ENCODE data around the gene PGP. TPM values are rescaled to one million over a fixed set of nuclear protein-coding genes. Genes with fewer than 3 reads are reported as not detected.
A peak's percentile ranks its signal among the peaks of the same experiment; 100 is the strongest.
"Not testable (repeated sequence)": the region's sequence is repeated elsewhere in the genome, so short reads cannot be mapped to it uniquely, and the experiment has no call there.

Gene PGP
- total and polyA plus RNA-seq, 7 experiments from 2014 or later, result 6.0 to 26.5 (median 12.9) TPM

- no peak for ATAC-seq
- no peak overlapping the region for H3K4me3 ChIP-seq (ENCODE audit: low read length)
- Mint-ChIP-seq H3K4me1 (peaks cover 0 to 5% (median 0%) of the 10 kb centered on the region in 7 donors), H3K36me3 (peaks cover 0 to 10% (median 0%) of the 10 kb centered on the region in 5 donors), H3K4me3 (no peak overlapping the region), H3K9me3 (no peaks in the 10 kb centered on the region), H3K27me3 (no peaks in the 10 kb centered on the region), H3K27ac (no peak overlapping the region)
- H3K4me1 ChIP-seq (ENCODE audit: control insufficient read depth in 2 of 2, insufficient read depth in 2 of 2, low read length in 2 of 2), result peaks cover under 1 to 1% of the 10 kb centered on the region in 2 donors
- H3K27ac ChIP-seq (ENCODE audit: low read depth, low read length), result no peak overlapping the region
- ChIA-PET CTCF (interaction anchor here (1.2 kb wide), 1 partner anchor 51 kb away, joined by 3 read pairs; no protein-coding TSS in a partner anchor), POLR2A (no interaction called here)
- no peaks in the 10 kb centered on the region for H3K9me3 ChIP-seq (ENCODE audit: control insufficient read depth in 2 of 3, low read length in 3 of 3)
- intact Hi-C loops (cut with micrococcal nuclease), result no loop called here
- H3K36me3 ChIP-seq (ENCODE audit: control insufficient read depth in 2 of 3, insufficient read depth in 3 of 3, low read length in 3 of 3), result peaks cover 0 to 46% (median 0%) of the 10 kb centered on the region in 3 experiments
- no peak for DNase-seq
- no peaks in the 10 kb centered on the region for H3K27me3 ChIP-seq (ENCODE audit: control insufficient read depth in 2 of 2, insufficient read depth in 2 of 2, low read length in 2 of 2)
These were observed 30.5 kb upstream of the PGP start for GRCh38 chr16:2244926-2245795.

GRCh38 chr16:2244301-2244700 lies 29.7 kb upstream of the PGP start:
- H3K4me3 Mint-ChIP-seq, result no peak overlapping the region
- H3K36me3 Mint-ChIP-seq, result peaks cover 0 to 10% (median 0%) of the 10 kb centered on the region in 5 donors
- H3K9me3 Mint-ChIP-seq, result no peaks in the 10 kb centered on the region
- Histone ChIP-seq H3K36me3 (ENCODE audit: control insufficient read depth in 2 of 3, insufficient read depth in 3 of 3, low read length in 3 of 3) (peaks cover 0 to 46% (median 0%) of the 10 kb centered on the region in 3 experiments), H3K4me1 (ENCODE audit: control insufficient read depth in 2 of 2, insufficient read depth in 2 of 2, low read length in 2 of 2) (no peaks in the 10 kb centered on the region), H3K9me3 (ENCODE audit: control insufficient read depth in 2 of 3, low read length in 3 of 3) (no peaks in the 10 kb centered on the region), H3K27me3 (ENCODE audit: control insufficient read depth in 2 of 2, insufficient read depth in 2 of 2, low read length in 2 of 2) (no peaks in the 10 kb centered on the region), H3K4me3 (ENCODE audit: low read length) (no peak overlapping the region), H3K27ac (ENCODE audit: low read depth, low read length) (no peak overlapping the region)
- intact Hi-C loops (cut with micrococcal nuclease), result no loop called here
- DNase-seq, result no peak
- peaks cover 0 to 5% (median 0%) of the 10 kb centered on the region in 7 donors for H3K4me1 Mint-ChIP-seq
- H3K27me3 Mint-ChIP-seq, result no peaks in the 10 kb centered on the region
- no peak overlapping the region for H3K27ac Mint-ChIP-seq
- POLR2A ChIA-PET, result no interaction called here
- ATAC-seq, result no peak
- CTCF ChIA-PET, result interaction anchor here (1.2 kb wide), 1 partner anchor 50 kb away, joined by 3 read pairs; no protein-coding TSS in a partner anchor

GRCh38 chr16:2243781-2244180 lies 29.1 kb upstream of the PGP start:
- no peak overlapping the region for H3K4me3 Mint-ChIP-seq
- H3K27ac Mint-ChIP-seq, result no peak overlapping the region
- ATAC-seq, result no peak
- no peak for DNase-seq
- H3K9me3 Mint-ChIP-seq, result no peaks in the 10 kb centered on the region
- ChIA-PET CTCF (no interaction called here), POLR2A (no interaction called here)
- H3K27ac ChIP-seq (ENCODE audit: low read depth, low read length), result no peak overlapping the region
- no peaks in the 10 kb centered on the region for H3K27me3 Mint-ChIP-seq
- no peak overlapping the region for H3K4me3 ChIP-seq (ENCODE audit: low read length)
- H3K36me3 Mint-ChIP-seq, result peaks cover 0 to 10% (median 0%) of the 10 kb centered on the region in 5 donors
- intact Hi-C loops (cut with micrococcal nuclease), result no loop called here
- H3K27me3 ChIP-seq (ENCODE audit: control insufficient read depth in 2 of 2, insufficient read depth in 2 of 2, low read length in 2 of 2), result no peaks in the 10 kb centered on the region
- peaks cover 0 to 46% (median 0%) of the 10 kb centered on the region in 3 experiments for H3K36me3 ChIP-seq (ENCODE audit: control insufficient read depth in 2 of 3, insufficient read depth in 3 of 3, low read length in 3 of 3)
- no peaks in the 10 kb centered on the region for H3K9me3 ChIP-seq (ENCODE audit: control insufficient read depth in 2 of 3, low read length in 3 of 3)
- no peaks in the 10 kb centered on the region for H3K4me1 ChIP-seq (ENCODE audit: control insufficient read depth in 2 of 2, insufficient read depth in 2 of 2, low read length in 2 of 2)
- H3K4me1 Mint-ChIP-seq, result peaks cover 0 to 5% (median 0%) of the 10 kb centered on the region in 7 donors

GRCh38 chr16:2243031-2243528 lies 28.4 kb upstream of the PGP start:
- peaks cover 0 to 46% (median 0%) of the 10 kb centered on the region in 3 experiments for H3K36me3 ChIP-seq (ENCODE audit: control insufficient read depth in 2 of 3, insufficient read depth in 3 of 3, low read length in 3 of 3)
- no peak overlapping the region for H3K27ac ChIP-seq (ENCODE audit: low read depth, low read length)
- no peaks in the 10 kb centered on the region for H3K27me3 Mint-ChIP-seq
- ChIA-PET POLR2A (no interaction called here), CTCF (no interaction called here)
- no peaks in the 10 kb centered on the region for H3K4me1 ChIP-seq (ENCODE audit: control insufficient read depth in 2 of 2, insufficient read depth in 2 of 2, low read length in 2 of 2)
- H3K4me1 Mint-ChIP-seq, result peaks cover 0 to 5% (median 0%) of the 10 kb centered on the region in 7 donors
- DNase-seq, result no peak
- H3K9me3 ChIP-seq (ENCODE audit: control insufficient read depth in 2 of 3, low read length in 3 of 3), result no peaks in the 10 kb centered on the region
- no peak overlapping the region for H3K4me3 ChIP-seq (ENCODE audit: low read length)
- H3K36me3 Mint-ChIP-seq, result peaks cover 0 to 10% (median 0%) of the 10 kb centered on the region in 5 donors
- intact Hi-C loops (cut with micrococcal nuclease), result no loop called here
- no peak overlapping the region for H3K4me3 Mint-ChIP-seq
- H3K9me3 Mint-ChIP-seq, result no peaks in the 10 kb centered on the region
- H3K27me3 ChIP-seq (ENCODE audit: control insufficient read depth in 2 of 2, insufficient read depth in 2 of 2, low read length in 2 of 2), result no peaks in the 10 kb centered on the region
- ATAC-seq, result no peak
- no peak overlapping the region for H3K27ac Mint-ChIP-seq

GRCh38 chr16:2242598-2242997 lies 28.0 kb upstream of the PGP start:
- H3K27me3 Mint-ChIP-seq, result no peaks in the 10 kb centered on the region
- H3K36me3 Mint-ChIP-seq, result peaks cover 0 to 10% (median 0%) of the 10 kb centered on the region in 5 donors
- H3K4me1 Mint-ChIP-seq, result peaks cover 0 to 5% (median 0%) of the 10 kb centered on the region in 7 donors
- Histone ChIP-seq H3K4me3 (ENCODE audit: low read length) (no peak overlapping the region), H3K27ac (ENCODE audit: low read depth, low read length) (no peak overlapping the region), H3K9me3 (ENCODE audit: control insufficient read depth in 2 of 3, low read length in 3 of 3) (no peaks in the 10 kb centered on the region), H3K4me1 (ENCODE audit: control insufficient read depth in 2 of 2, insufficient read depth in 2 of 2, low read length in 2 of 2) (no peaks in the 10 kb centered on the region), H3K36me3 (ENCODE audit: control insufficient read depth in 2 of 3, insufficient read depth in 3 of 3, low read length in 3 of 3) (peaks cover 0 to 46% (median 0%) of the 10 kb centered on the region in 3 experiments), H3K27me3 (ENCODE audit: control insufficient read depth in 2 of 2, insufficient read depth in 2 of 2, low read length in 2 of 2) (no peaks in the 10 kb centered on the region)
- ChIA-PET CTCF (no interaction called here), POLR2A (no interaction called here)
- no peak overlapping the region for H3K4me3 Mint-ChIP-seq
- H3K27ac Mint-ChIP-seq, result peak overlapping the region in 1 of 9 donors; percentile 51
- ATAC-seq (no peak), DNase-seq (no peak)
- intact Hi-C loops (cut with micrococcal nuclease), result no loop called here
- H3K9me3 Mint-ChIP-seq, result no peaks in the 10 kb centered on the region

- H3K36me3 Mint-ChIP-seq; H3K27me3 ChIP-seq (ENCODE audit: control insufficient read depth in 2 of 2, insufficient read depth in 2 of 2, low read length in 2 of 2); H3K4me3 Mint-ChIP-seq; intact Hi-C loops (cut with micrococcal nuclease); H3K4me1 Mint-ChIP-seq; H3K9me3 ChIP-seq (ENCODE audit: control insufficient read depth in 2 of 3, low read length in 3 of 3); H3K4me3 ChIP-seq (ENCODE audit: low read length); H3K4me1 ChIP-seq (ENCODE audit: control insufficient read depth in 2 of 2, insufficient read depth in 2 of 2, low read length in 2 of 2); CTCF ChIA-PET; H3K27ac Mint-ChIP-seq; DNase-seq; H3K9me3 Mint-ChIP-seq; H3K27ac ChIP-seq (ENCODE audit: low read depth, low read length); H3K27me3 Mint-ChIP-seq; ATAC-seq: not testable (repeated sequence)
- peaks cover 0 to 39% (median 0%) of the 10 kb centered on the region in 3 experiments for H3K36me3 ChIP-seq (ENCODE audit: control insufficient read depth in 2 of 3, insufficient read depth in 3 of 3, low read length in 3 of 3)
- POLR2A ChIA-PET, result interaction anchor here (1.2 kb wide), 1 partner anchor 25 kb away, joined by 3 read pairs; no protein-coding TSS in a partner anchor
These were observed 25.7 kb upstream of the PGP start for GRCh38 chr16:2240331-2240730.

All from naive thymus-derived CD4-positive, alpha-beta T cell (primary cell).